Erythroblast (primary cell): Measurements from ENCODE around the gene SLC38A8.

Source experiments
- GATA1 ChIP-seq: IDR thresholded peaks from 2 replicates; pipeline ENCODE4 v1.6.1; 2011; ENCODE audit warnings: low read depth, mild to moderate bottlenecking, control low read depth, low read length, moderate library complexity
- POLR2A ChIP-seq: IDR thresholded peaks from 2 replicates; pipeline ENCODE4 v1.6.1; 2011; ENCODE audit warnings: mild to moderate bottlenecking, low read length

DNA sequence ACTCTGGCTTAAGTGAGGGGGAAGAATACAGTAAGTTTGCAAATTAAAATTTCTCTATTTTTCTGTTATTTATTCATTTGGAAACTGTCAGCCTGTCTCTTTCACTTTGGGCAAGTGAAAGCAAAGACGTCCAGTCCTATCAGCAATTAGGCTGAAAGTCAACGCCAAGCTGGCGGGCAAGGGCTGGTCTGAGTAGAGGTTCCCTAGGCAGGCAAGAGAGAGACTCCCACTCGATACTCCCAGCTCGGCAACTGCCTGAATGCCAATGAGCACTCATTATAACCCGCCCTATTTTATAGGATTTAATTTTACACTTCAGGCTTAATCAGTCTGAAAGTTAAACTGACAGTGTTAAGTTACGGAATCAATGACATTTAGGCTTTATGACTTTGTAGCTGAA is 14.3 kb upstream of the SLC38A8 start:
- TF ChIP-seq POLR2A, result no peak
- no peak for TF ChIP-seq GATA1
